ENCODE results near the gene NTM. TPM values are rescaled to one million over a fixed set of nuclear protein-coding genes. Genes with fewer than 3 reads are reported as not detected.

The NTM gene
- total and polyA plus RNA-seq, 2 of the 8 experiments (the other 6 are each of a cell fraction or from before 2014, with no cell fraction given): 13.4 to 20.0 TPM

DNA sequence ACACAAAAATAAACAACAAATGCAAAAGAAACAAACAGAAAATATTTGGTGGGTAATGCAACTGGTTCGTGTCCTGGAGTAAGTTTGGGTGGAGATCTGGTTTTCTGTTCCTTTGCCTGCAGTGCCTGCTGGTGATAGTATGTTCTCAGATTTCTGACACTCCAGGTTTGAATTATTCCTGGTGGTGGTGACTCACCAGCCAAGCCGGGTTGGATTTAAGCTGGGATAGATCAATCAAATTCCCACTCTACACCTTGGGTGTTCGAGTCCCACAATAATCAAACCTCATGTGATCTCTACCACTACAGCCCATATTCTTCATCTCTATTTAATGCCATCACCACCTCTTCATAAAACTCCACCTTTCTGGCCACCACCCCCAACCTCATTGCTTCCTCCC, 421.8 kb downstream of the NTM start (continued):
- TF ChIP-seq, protein P1, sequence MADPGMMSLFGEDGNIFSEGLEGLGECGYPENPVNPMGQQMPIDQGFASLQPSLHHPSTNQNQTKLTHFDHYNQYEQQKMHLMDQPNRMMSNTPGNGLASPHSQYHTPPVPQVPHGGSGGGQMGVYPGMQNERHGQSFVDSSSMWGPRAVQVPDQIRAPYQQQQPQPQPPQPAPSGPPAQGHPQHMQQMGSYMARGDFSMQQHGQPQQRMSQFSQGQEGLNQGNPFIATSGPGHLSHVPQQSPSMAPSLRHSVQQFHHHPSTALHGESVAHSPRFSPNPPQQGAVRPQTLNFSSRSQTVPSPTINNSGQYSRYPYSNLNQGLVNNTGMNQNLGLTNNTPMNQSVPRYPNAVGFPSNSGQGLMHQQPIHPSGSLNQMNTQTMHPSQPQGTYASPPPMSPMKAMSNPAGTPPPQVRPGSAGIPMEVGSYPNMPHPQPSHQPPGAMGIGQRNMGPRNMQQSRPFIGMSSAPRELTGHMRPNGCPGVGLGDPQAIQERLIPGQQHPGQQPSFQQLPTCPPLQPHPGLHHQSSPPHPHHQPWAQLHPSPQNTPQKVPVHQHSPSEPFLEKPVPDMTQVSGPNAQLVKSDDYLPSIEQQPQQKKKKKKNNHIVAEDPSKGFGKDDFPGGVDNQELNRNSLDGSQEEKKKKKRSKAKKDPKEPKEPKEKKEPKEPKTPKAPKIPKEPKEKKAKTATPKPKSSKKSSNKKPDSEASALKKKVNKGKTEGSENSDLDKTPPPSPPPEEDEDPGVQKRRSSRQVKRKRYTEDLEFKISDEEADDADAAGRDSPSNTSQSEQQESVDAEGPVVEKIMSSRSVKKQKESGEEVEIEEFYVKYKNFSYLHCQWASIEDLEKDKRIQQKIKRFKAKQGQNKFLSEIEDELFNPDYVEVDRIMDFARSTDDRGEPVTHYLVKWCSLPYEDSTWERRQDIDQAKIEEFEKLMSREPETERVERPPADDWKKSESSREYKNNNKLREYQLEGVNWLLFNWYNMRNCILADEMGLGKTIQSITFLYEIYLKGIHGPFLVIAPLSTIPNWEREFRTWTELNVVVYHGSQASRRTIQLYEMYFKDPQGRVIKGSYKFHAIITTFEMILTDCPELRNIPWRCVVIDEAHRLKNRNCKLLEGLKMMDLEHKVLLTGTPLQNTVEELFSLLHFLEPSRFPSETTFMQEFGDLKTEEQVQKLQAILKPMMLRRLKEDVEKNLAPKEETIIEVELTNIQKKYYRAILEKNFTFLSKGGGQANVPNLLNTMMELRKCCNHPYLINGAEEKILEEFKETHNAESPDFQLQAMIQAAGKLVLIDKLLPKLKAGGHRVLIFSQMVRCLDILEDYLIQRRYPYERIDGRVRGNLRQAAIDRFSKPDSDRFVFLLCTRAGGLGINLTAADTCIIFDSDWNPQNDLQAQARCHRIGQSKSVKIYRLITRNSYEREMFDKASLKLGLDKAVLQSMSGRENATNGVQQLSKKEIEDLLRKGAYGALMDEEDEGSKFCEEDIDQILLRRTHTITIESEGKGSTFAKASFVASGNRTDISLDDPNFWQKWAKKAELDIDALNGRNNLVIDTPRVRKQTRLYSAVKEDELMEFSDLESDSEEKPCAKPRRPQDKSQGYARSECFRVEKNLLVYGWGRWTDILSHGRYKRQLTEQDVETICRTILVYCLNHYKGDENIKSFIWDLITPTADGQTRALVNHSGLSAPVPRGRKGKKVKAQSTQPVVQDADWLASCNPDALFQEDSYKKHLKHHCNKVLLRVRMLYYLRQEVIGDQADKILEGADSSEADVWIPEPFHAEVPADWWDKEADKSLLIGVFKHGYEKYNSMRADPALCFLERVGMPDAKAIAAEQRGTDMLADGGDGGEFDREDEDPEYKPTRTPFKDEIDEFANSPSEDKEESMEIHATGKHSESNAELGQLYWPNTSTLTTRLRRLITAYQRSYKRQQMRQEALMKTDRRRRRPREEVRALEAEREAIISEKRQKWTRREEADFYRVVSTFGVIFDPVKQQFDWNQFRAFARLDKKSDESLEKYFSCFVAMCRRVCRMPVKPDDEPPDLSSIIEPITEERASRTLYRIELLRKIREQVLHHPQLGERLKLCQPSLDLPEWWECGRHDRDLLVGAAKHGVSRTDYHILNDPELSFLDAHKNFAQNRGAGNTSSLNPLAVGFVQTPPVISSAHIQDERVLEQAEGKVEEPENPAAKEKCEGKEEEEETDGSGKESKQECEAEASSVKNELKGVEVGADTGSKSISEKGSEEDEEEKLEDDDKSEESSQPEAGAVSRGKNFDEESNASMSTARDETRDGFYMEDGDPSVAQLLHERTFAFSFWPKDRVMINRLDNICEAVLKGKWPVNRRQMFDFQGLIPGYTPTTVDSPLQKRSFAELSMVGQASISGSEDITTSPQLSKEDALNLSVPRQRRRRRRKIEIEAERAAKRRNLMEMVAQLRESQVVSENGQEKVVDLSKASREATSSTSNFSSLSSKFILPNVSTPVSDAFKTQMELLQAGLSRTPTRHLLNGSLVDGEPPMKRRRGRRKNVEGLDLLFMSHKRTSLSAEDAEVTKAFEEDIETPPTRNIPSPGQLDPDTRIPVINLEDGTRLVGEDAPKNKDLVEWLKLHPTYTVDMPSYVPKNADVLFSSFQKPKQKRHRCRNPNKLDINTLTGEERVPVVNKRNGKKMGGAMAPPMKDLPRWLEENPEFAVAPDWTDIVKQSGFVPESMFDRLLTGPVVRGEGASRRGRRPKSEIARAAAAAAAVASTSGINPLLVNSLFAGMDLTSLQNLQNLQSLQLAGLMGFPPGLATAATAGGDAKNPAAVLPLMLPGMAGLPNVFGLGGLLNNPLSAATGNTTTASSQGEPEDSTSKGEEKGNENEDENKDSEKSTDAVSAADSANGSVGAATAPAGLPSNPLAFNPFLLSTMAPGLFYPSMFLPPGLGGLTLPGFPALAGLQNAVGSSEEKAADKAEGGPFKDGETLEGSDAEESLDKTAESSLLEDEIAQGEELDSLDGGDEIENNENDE (IDR thresholded peaks at IDR 0.05; ENCODE audit: insufficient replicate concordance, low read length): no peak
- TF ChIP-seq POLR2AphosphoS5 (IDR thresholded peaks at IDR 0.05; ENCODE audit: low read depth, low read length) (no peak), HDAC2 (IDR thresholded peaks at IDR 0.05; ENCODE audit: borderline replicate concordance in 1 of 2, low read depth in 2 of 2, low read length in 2 of 2) (no peak), YY1 (IDR thresholded peaks at IDR 0.05; ENCODE audit: low read depth, low read length) (no peak), BRCA1 (IDR thresholded peaks at IDR 0.05; ENCODE audit: low read depth, low read length) (no peak), POU5F1 (IDR thresholded peaks at IDR 0.05; ENCODE audit: low read depth, low read length) (no peak), JUN (IDR thresholded peaks at IDR 0.05; ENCODE audit: low read depth, low read length) (no peak), EGR1 (IDR thresholded peaks at IDR 0.05; ENCODE audit: borderline replicate concordance, low read depth, low read length) (no peak), CEBPB (IDR thresholded peaks at IDR 0.05; ENCODE audit: low read depth, low read length) (no peak), RBBP5 (IDR thresholded peaks at IDR 0.05; ENCODE audit: borderline replicate concordance, low read depth, low read length) (no peak), SP2 (IDR thresholded peaks at IDR 0.05; ENCODE audit: low read length) (no peak)
- TF ChIP-seq, protein P2, sequence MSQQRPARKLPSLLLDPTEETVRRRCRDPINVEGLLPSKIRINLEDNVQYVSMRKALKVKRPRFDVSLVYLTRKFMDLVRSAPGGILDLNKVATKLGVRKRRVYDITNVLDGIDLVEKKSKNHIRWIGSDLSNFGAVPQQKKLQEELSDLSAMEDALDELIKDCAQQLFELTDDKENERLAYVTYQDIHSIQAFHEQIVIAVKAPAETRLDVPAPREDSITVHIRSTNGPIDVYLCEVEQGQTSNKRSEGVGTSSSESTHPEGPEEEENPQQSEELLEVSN (IDR thresholded peaks at IDR 0.05): no peak
